Activated T-cell treated with anti-CD3 and anti-CD28 coated beads, Interleukin-2, amount 50 U/mL, for 72 hours (primary cell): ENCODE results near the gene SHF. TPM values are rescaled to one million over a fixed set of nuclear protein-coding genes. Genes with fewer than 3 reads are reported as not detected.

Experiments used
- ATAC-seq, 2 donors: fragments of 150-1000 bp; cut with Tn5 transposase; replicated peaks in 1 of 2; 2 replicates each; pipeline ENCODE4 v1.10.0; 2021; ENCODE audit warnings: moderate library complexity in 2 of 2, mild to moderate bottlenecking in 1 of 2
- DNase-seq, 2 donors: peaks; one replicate each; pipeline ENCODE4 v3.0.0; 2021 to 2022; ENCODE audit warnings: mixed read lengths in 1 of 2
- H3K27ac Mint-ChIP-seq: one replicate; pipeline ENCODE4 v1.8.0; 2022; ENCODE audit warnings: mild to moderate bottlenecking, moderate library complexity, mixed read lengths
- H3K27me3 Mint-ChIP-seq: one replicate; pipeline ENCODE4 v1.8.0; 2022; ENCODE audit warnings: low read depth, mixed read lengths
- H3K36me3 Mint-ChIP-seq, 2 donors: one replicate each; pipeline ENCODE4 v1.8.0; 2022; ENCODE audit warnings: mixed read lengths in 2 of 2, mild to moderate bottlenecking in 1 of 2; ENCODE audit not compliant: insufficient read depth in 2 of 2
- H3K4me1 Mint-ChIP-seq: one replicate; pipeline ENCODE4 v1.8.0; 2022; ENCODE audit warnings: low read depth, mixed read lengths
- H3K4me3 Mint-ChIP-seq, 2 donors: one replicate each; pipeline ENCODE4 v1.8.0; 2022; ENCODE audit warnings: mild to moderate bottlenecking in 2 of 2, mixed read lengths in 2 of 2, moderate library complexity in 2 of 2
- H3K9me3 Mint-ChIP-seq, 2 donors: one replicate each; pipeline ENCODE4 v1.8.0; 2022; ENCODE audit warnings: mixed read lengths in 2 of 2
- total RNA-seq, 2 donors: library from RNA; stranded (reverse); gene quantifications; one replicate each; pipeline ENCODE4 v1.2.3, GENCODE V29; 2022

SHF gene
- total RNA-seq, 2 donors from 2014 or later = 11.7 to 16.8 TPM

- no peaks in the 10 kb centered on the region for H3K9me3 Mint-ChIP-seq
- H3K4me1 Mint-ChIP-seq = peaks cover 17% of the 10 kb centered on the region
- ATAC-seq (peak; percentile 42 to 70), DNase-seq (no peak)
- H3K4me3 Mint-ChIP-seq = peak overlapping the region in 1 of 2 donors; percentile 2
- no peaks in the 10 kb centered on the region for H3K27me3 Mint-ChIP-seq
- peaks cover 0 to 3% of the 10 kb centered on the region in 2 donors for H3K36me3 Mint-ChIP-seq
- peak overlapping the region; percentile 18 for H3K27ac Mint-ChIP-seq
Observed at GRCh38 chr15:45156744-45157455, 30.9 kb downstream of the SHF start.

GRCh38 chr15:45155739-45156138 is 32.0 kb downstream of the SHF start:
- no peaks in the 10 kb centered on the region for H3K9me3 Mint-ChIP-seq
- peaks cover 0 to 3% of the 10 kb centered on the region in 2 donors for H3K36me3 Mint-ChIP-seq
- no peaks in the 10 kb centered on the region for H3K27me3 Mint-ChIP-seq
- H3K27ac Mint-ChIP-seq = no peak overlapping the region
- DNase-seq (no peak), ATAC-seq (no peak)
- no peak overlapping the region for H3K4me3 Mint-ChIP-seq
- H3K4me1 Mint-ChIP-seq = peaks cover 17% of the 10 kb centered on the region

DNA sequence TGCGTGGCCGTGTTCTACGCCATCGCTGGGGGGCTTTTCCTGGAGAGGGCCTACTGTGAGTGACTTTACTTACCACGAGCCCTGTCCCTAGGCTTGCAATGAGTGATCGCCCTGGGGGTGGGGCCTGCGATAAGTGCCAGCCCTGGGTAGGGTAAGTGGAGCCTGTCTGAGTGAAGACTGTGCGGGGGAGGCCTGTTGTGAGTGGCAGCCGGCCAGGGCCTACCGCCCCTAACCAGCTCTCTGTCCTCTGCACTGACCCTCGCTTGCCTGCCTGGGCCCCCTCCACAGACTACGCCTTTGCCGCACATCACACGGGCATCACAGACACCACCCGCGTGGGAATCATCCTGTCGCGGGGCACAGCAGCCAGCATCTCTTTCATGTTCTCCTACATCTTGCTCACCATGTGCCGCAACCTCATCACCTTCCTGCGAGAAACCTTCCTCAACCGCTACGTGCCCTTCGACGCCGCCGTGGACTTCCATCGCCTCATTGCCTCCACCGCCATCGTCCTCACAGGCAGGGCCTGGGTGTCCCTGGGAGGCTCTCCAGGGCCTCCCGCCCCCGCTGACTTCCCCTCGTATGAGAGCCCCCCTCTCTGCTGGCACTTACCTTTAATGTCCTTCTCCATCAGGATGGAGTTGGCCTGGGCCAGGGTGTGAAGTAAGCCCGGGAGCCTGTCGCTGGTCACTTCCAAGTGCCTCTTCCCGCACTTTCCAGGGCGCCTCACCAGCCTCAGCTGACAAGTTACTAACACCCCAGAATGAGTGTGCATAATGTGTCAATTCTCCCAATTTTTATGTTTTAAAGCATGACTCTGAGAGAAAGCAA is 35.6 kb downstream of the SHF start:
- no peak for DNase-seq
- H3K36me3 Mint-ChIP-seq = peaks cover 0 to 3% of the 10 kb centered on the region in 2 donors
- H3K4me1 Mint-ChIP-seq = peaks cover 6% of the 10 kb centered on the region
- ATAC-seq = no peak
- no peak overlapping the region for H3K27ac Mint-ChIP-seq
- no peaks in the 10 kb centered on the region for H3K27me3 Mint-ChIP-seq
- no peak overlapping the region for H3K4me3 Mint-ChIP-seq
- H3K9me3 Mint-ChIP-seq = no peaks in the 10 kb centered on the region

DNA sequence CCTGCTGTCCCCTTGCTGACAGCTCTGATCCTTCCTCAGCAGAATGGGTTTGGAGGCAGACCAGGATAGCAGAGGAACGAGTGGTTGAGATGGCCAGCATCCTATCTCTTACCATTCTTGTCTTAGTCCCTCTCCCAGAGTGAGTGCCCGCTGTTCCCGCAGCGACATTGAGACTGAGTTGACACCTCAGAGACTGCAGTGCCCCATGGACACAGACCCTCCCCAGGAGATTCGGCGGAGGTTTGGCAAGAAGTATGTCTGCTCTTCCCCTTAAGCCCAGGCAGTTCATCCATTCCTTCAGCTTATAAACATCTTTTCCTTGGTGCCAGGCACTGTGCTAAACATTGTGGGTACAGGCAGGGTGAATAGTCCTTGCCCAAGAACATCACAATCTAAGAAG is 36.8 kb downstream of the SHF start:
- Mint-ChIP-seq H3K27me3 (no peaks in the 10 kb centered on the region), H3K27ac (no peak overlapping the region), H3K4me1 (no peaks in the 10 kb centered on the region), H3K4me3 (no peak overlapping the region), H3K9me3 (no peaks in the 10 kb centered on the region), H3K36me3 (peaks cover 0 to 3% of the 10 kb centered on the region in 2 donors)
- ATAC-seq (no peak), DNase-seq (no peak)

DNA sequence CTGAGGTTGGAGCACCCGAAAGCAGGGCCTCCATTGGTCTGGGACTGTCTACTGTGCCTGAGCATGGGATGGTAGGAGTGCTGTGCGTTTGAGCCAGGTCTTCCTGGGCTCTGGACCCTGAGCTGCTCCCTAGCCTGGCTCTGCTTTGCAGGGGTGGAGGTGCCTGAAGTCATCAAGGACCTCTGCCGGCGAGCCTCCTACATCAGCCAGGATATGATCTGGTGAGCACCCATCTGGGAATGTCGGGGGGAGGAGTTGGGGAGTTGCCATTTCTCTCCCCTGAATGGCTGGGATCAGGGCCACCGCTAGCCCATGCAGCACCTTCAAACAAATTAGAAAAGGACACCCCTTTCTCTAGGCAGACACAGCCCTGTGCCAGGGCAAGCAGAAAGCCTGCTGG is 37.3 kb downstream of the SHF start:
- Mint-ChIP-seq H3K36me3 (peaks cover 0 to 3% of the 10 kb centered on the region in 2 donors), H3K4me1 (no peaks in the 10 kb centered on the region), H3K9me3 (no peaks in the 10 kb centered on the region), H3K27ac (no peak overlapping the region), H3K4me3 (no peak overlapping the region), H3K27me3 (no peaks in the 10 kb centered on the region)
- DNase-seq = no peak
- ATAC-seq = no peak

- Mint-ChIP-seq H3K9me3 (no peaks in the 10 kb centered on the region), H3K27me3 (no peaks in the 10 kb centered on the region), H3K27ac (no peak overlapping the region), H3K4me1 (no peaks in the 10 kb centered on the region), H3K4me3 (no peak overlapping the region), H3K36me3 (peaks cover 0 to 3% of the 10 kb centered on the region in 2 donors)
- ATAC-seq = no peak
- no peak for DNase-seq
Observed at GRCh38 chr15:45149060-45149459, 38.7 kb downstream of the SHF start.

DNA sequence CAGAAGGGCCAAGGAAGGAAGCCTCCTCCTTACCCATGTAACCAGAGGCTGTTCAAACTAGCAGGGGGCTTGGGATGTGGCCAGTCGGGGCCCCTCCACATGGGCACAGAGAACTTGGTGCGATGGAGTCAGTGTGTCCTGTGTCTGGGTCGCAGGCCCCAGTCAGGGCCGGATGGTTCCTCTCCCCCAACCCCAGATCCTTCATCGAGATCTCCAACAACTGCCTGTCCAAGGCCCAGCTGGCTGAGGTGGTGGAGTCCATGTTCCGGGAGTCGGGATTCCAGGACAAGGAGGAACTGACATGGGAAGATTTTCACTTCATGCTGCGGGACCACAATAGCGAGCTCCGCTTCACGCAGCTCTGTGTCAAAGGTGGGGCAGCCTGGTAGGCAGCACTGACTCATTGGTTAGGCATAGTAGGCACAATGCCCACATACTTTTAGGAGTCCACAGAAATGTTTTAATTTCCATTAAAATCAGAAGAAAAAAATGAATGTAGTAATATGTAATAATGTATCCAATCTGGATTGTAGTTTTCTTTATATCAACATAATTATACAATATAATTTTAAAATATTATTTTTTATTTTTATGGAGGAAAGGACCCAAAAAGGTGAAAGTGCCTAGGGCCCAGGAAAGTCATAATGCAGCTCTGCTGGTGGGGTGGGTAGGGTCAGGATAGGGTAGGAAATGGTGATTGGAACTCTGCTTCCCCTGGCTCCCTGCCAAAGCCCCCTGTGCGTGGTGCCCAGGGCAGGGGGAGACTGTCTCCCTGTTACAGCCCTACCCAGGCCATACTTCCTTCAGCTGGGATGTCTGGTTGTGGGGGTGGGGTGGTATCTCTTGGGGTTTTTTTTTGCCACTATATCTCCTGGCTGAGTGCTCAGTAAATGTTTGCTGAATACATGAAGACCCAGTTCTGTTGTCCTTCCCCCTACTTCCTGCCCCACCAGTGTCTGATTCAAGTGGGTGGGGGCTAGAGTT is 39.4 kb downstream of the SHF start:
- ATAC-seq = no peak
- Mint-ChIP-seq H3K27ac (no peak overlapping the region), H3K4me1 (no peaks in the 10 kb centered on the region), H3K9me3 (no peaks in the 10 kb centered on the region), H3K36me3 (peaks cover 0 to 3% of the 10 kb centered on the region in 2 donors), H3K4me3 (no peak overlapping the region), H3K27me3 (no peaks in the 10 kb centered on the region)
- DNase-seq = no peak

GRCh38 chr15:45147606-45148005 is 40.2 kb downstream of the SHF start:
- DNase-seq (no peak), ATAC-seq (no peak)
- H3K9me3 Mint-ChIP-seq = no peaks in the 10 kb centered on the region
- H3K27me3 Mint-ChIP-seq = no peaks in the 10 kb centered on the region
- no peak overlapping the region for H3K4me3 Mint-ChIP-seq
- no peaks in the 10 kb centered on the region for H3K4me1 Mint-ChIP-seq
- H3K36me3 Mint-ChIP-seq = peaks cover 0 to 3% of the 10 kb centered on the region in 2 donors
- no peak overlapping the region for H3K27ac Mint-ChIP-seq

- Mint-ChIP-seq H3K27me3 (no peaks in the 10 kb centered on the region), H3K4me3 (no peak overlapping the region), H3K27ac (no peak overlapping the region), H3K4me1 (no peaks in the 10 kb centered on the region), H3K36me3 (no peaks in the 10 kb centered on the region), H3K9me3 (no peaks in the 10 kb centered on the region)
- ATAC-seq (no peak), DNase-seq (no peak)
Observed at GRCh38 chr15:45146405-45146804, 41.4 kb downstream of the SHF start.

- H3K9me3 Mint-ChIP-seq = no peaks in the 10 kb centered on the region
- DNase-seq (no peak), ATAC-seq (no peak)
- no peaks in the 10 kb centered on the region for H3K4me1 Mint-ChIP-seq
- H3K27ac Mint-ChIP-seq = no peak overlapping the region
- H3K27me3 Mint-ChIP-seq = no peaks in the 10 kb centered on the region
- H3K36me3 Mint-ChIP-seq = no peaks in the 10 kb centered on the region
- H3K4me3 Mint-ChIP-seq = no peak overlapping the region
Observed at GRCh38 chr15:45144775-45145174, 43.0 kb downstream of the SHF start.

DNA sequence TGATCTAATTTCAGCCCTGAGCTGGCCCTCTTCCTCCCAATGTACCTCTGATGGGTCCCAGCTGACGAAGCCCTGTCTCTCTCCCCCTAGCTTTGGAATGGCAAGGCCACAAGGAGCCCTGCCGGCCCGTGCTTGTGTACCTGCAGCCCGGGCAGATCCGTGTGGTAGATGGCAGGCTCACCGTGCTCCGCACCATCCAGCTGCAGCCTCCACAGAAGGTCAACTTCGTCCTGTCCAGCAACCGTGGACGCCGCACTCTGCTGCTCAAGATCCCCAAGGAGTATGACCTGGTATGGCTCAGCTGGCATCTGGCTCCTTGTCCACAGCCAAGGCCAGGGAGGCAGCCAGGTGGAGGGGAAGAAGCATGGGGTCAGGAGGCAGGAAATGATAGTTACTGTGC is 43.8 kb downstream of the SHF start:
- Mint-ChIP-seq H3K4me1 (no peaks in the 10 kb centered on the region), H3K27ac (no peak overlapping the region), H3K4me3 (no peak overlapping the region), H3K9me3 (no peaks in the 10 kb centered on the region), H3K36me3 (no peaks in the 10 kb centered on the region), H3K27me3 (no peaks in the 10 kb centered on the region)
- ATAC-seq = no peak
- DNase-seq = no peak

- no peaks in the 10 kb centered on the region for H3K9me3 Mint-ChIP-seq
- H3K4me1 Mint-ChIP-seq = no peaks in the 10 kb centered on the region
- no peak for ATAC-seq
- no peaks in the 10 kb centered on the region for H3K27me3 Mint-ChIP-seq
- H3K36me3 Mint-ChIP-seq = no peaks in the 10 kb centered on the region
- no peak overlapping the region for H3K27ac Mint-ChIP-seq
- no peak for DNase-seq
- H3K4me3 Mint-ChIP-seq = no peak overlapping the region
Observed at GRCh38 chr15:45143056-45143455, 44.7 kb downstream of the SHF start.

GRCh38 chr15:45141386-45141785 is 46.4 kb downstream of the SHF start:
- no peak for DNase-seq
- no peak overlapping the region for H3K4me3 Mint-ChIP-seq
- H3K36me3 Mint-ChIP-seq = no peaks in the 10 kb centered on the region
- no peak for ATAC-seq
- peaks cover 6% of the 10 kb centered on the region for H3K27me3 Mint-ChIP-seq
- H3K9me3 Mint-ChIP-seq = no peaks in the 10 kb centered on the region
- peaks cover 4% of the 10 kb centered on the region for H3K4me1 Mint-ChIP-seq
- H3K27ac Mint-ChIP-seq = no peak overlapping the region
